ENCODE data around the gene TMC7. TPM values are rescaled to one million over a fixed set of nuclear protein-coding genes. Genes with fewer than 3 reads are reported as not detected.
A peak's percentile ranks its signal among the peaks of the same experiment; 100 is the strongest.

Gene TMC7
- total and polyA plus RNA-seq, 2 of the 13 experiments (the other 11 are each of a cell fraction or from before 2014, with no cell fraction given): 1.2 to 5.1 TPM

DNA sequence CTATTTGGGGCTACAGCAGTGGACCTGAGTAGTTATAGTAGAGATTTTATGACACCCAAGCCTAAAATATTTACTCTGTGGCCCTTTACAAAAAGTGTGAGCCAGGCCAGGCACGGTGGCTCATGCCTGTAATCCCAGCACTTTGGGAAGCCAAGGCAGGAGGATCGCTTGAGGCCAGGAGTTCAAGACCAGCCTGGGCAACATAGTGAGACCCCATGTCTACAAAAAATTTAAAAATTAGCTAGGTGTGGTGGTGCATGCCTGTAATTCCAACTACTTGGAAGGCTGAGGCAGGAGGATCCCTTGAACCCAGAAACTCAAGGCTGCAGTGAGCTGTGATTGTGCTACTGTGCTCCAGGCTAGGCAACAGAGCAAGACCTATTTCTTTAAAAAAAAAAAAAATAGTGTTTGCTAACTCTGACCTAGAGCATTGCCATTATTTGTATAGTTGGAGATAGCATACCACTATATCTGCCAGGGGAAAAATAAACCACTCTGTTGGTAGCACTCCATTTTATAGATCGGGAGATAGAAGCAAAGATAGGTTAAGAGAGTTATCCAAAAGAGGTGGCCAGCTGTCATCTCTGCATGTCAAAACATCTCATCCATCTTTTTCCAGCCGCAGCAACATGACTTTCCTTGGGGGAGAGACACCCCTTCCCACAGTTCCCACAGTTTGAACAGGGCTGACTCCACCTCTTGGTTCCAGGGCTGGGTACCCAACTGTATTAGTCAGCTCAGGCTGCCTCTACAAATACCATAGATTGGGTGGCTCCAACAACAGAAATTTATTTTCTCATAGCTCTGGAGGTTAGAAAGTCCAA is 127.0 kb downstream of the TMC7 start (continued):
- TF ChIP-seq, protein P1, sequence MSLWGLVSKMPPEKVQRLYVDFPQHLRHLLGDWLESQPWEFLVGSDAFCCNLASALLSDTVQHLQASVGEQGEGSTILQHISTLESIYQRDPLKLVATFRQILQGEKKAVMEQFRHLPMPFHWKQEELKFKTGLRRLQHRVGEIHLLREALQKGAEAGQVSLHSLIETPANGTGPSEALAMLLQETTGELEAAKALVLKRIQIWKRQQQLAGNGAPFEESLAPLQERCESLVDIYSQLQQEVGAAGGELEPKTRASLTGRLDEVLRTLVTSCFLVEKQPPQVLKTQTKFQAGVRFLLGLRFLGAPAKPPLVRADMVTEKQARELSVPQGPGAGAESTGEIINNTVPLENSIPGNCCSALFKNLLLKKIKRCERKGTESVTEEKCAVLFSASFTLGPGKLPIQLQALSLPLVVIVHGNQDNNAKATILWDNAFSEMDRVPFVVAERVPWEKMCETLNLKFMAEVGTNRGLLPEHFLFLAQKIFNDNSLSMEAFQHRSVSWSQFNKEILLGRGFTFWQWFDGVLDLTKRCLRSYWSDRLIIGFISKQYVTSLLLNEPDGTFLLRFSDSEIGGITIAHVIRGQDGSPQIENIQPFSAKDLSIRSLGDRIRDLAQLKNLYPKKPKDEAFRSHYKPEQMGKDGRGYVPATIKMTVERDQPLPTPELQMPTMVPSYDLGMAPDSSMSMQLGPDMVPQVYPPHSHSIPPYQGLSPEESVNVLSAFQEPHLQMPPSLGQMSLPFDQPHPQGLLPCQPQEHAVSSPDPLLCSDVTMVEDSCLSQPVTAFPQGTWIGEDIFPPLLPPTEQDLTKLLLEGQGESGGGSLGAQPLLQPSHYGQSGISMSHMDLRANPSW (CRISPR knock-in tag; IDR thresholded peaks at IDR 0.05; ENCODE audit: borderline replicate concordance): no peak
- TF ChIP-seq, protein P2, sequence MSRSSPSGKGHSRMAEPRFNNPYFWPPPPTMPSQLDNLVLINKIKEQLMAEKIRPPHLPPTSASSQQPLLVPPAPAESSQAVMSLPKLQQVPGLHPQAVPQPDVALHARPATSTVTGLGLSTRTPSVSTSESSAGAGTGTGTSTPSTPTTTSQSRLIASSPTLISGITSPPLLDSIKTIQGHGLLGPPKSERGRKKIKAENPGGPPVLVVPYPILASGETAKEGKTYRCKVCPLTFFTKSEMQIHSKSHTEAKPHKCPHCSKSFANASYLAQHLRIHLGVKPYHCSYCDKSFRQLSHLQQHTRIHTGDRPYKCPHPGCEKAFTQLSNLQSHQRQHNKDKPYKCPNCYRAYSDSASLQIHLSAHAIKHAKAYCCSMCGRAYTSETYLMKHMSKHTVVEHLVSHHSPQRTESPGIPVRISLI (CRISPR knock-in tag; IDR thresholded peaks at IDR 0.05; ENCODE audit: borderline replicate concordance): peak; percentile 98
- TF ChIP-seq, protein P3, sequence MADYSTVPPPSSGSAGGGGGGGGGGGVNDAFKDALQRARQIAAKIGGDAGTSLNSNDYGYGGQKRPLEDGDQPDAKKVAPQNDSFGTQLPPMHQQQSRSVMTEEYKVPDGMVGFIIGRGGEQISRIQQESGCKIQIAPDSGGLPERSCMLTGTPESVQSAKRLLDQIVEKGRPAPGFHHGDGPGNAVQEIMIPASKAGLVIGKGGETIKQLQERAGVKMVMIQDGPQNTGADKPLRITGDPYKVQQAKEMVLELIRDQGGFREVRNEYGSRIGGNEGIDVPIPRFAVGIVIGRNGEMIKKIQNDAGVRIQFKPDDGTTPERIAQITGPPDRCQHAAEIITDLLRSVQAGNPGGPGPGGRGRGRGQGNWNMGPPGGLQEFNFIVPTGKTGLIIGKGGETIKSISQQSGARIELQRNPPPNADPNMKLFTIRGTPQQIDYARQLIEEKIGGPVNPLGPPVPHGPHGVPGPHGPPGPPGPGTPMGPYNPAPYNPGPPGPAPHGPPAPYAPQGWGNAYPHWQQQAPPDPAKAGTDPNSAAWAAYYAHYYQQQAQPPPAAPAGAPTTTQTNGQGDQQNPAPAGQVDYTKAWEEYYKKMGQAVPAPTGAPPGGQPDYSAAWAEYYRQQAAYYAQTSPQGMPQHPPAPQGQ (CRISPR knock-in tag; IDR thresholded peaks at IDR 0.05; ENCODE audit: borderline replicate concordance): no peak
- TF ChIP-seq, protein P4, sequence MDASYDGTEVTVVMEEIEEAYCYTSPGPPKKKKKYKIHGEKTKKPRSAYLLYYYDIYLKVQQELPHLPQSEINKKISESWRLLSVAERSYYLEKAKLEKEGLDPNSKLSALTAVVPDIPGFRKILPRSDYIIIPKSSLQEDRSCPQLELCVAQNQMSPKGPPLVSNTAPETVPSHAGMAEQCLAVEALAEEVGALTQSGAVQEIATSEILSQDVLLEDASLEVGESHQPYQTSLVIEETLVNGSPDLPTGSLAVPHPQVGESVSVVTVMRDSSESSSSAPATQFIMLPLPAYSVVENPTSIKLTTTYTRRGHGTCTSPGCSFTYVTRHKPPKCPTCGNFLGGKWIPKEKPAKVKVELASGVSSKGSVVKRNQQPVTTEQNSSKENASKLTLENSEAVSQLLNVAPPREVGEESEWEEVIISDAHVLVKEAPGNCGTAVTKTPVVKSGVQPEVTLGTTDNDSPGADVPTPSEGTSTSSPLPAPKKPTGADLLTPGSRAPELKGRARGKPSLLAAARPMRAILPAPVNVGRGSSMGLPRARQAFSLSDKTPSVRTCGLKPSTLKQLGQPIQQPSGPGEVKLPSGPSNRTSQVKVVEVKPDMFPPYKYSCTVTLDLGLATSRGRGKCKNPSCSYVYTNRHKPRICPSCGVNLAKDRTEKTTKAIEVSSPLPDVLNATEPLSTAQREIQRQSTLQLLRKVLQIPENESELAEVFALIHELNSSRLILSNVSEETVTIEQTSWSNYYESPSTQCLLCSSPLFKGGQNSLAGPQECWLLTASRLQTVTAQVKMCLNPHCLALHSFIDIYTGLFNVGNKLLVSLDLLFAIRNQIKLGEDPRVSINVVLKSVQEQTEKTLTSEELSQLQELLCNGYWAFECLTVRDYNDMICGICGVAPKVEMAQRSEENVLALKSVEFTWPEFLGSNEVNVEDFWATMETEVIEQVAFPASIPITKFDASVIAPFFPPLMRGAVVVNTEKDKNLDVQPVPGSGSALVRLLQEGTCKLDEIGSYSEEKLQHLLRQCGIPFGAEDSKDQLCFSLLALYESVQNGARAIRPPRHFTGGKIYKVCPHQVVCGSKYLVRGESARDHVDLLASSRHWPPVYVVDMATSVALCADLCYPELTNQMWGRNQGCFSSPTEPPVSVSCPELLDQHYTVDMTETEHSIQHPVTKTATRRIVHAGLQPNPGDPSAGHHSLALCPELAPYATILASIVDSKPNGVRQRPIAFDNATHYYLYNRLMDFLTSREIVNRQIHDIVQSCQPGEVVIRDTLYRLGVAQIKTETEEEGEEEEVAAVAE (CRISPR knock-in tag; IDR thresholded peaks at IDR 0.05; ENCODE audit: borderline replicate concordance): no peak
- TF ChIP-seq MEIS2 (CRISPR knock-in tag; IDR thresholded peaks at IDR 0.05) (no peak), ZNF34 (CRISPR knock-in tag; IDR thresholded peaks at IDR 0.05; ENCODE audit: borderline replicate concordance) (peak; percentile 68; the same call in 1 of the 2 replicates), ASH2L (IDR thresholded peaks at IDR 0.05; ENCODE audit: insufficient read length, low read depth, low read length) (peak; percentile 45), KLF15 (CRISPR knock-in tag; IDR thresholded peaks at IDR 0.05; ENCODE audit: borderline replicate concordance) (no peak), NR2F1 (CRISPR knock-in tag; IDR thresholded peaks at IDR 0.05) (peak in 1 of 2 experiments; percentile 61; a peak in 2 of 4 replicates), ZNF543 (CRISPR knock-in tag; IDR thresholded peaks at IDR 0.05) (0 out of 2 replicates have a peak, but pooled peaks have one; percentile 23), ZNF737 (CRISPR knock-in tag; IDR thresholded peaks at IDR 0.05; ENCODE audit: borderline replicate concordance) (no peak), NCOR1 (IDR thresholded peaks at IDR 0.05; ENCODE audit: borderline replicate concordance, low read length) (peak; percentile 39; the same call in 1 of the 2 replicates)
- TF ChIP-seq, protein P5, sequence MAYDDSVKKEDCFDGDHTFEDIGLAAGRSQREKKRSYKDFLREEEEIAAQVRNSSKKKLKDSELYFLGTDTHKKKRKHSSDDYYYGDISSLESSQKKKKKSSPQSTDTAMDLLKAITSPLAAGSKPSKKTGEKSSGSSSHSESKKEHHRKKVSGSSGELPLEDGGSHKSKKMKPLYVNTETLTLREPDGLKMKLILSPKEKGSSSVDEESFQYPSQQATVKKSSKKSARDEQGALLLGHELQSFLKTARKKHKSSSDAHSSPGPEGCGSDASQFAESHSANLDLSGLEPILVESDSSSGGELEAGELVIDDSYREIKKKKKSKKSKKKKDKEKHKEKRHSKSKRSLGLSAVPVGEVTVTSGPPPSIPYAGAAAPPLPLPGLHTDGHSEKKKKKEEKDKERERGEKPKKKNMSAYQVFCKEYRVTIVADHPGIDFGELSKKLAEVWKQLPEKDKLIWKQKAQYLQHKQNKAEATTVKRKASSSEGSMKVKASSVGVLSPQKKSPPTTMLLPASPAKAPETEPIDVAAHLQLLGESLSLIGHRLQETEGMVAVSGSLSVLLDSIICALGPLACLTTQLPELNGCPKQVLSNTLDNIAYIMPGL (CRISPR knock-in tag; IDR thresholded peaks at IDR 0.05; ENCODE audit: borderline replicate concordance in 1 of 2, low read depth in 1 of 2): no peak
